ENCODE measurements around the gene MMAB. TPM values are rescaled to one million over a fixed set of nuclear protein-coding genes. Genes with fewer than 3 reads are reported as not detected.

The MMAB gene
- total RNA-seq, 1 donor from 2014 or later = 55.1 TPM

DNA sequence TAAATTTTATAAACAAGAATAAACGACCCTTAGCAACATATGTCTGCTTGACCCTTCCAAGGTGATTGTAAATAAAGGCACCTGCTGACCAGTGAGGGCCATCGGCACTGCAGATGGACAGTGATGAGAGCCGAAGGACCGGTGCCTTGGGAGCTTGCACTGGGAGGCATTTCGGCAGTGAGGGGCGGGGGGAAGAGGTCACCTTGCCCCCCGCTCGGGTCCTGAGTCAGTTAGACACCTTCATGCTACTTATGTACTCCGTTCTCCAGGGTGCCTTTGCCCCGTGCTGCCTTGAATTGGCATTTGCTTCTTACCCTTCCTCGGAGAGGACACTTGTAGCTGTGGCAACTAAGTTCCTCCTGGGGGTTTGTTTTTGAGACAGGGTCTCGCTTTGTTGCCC lies 23.0 kb downstream of the MMAB start:
- intact Hi-C loops (cut with micrococcal nuclease) = no loop called here
- DNase-seq (no peak), ATAC-seq (no peak)

DNA sequence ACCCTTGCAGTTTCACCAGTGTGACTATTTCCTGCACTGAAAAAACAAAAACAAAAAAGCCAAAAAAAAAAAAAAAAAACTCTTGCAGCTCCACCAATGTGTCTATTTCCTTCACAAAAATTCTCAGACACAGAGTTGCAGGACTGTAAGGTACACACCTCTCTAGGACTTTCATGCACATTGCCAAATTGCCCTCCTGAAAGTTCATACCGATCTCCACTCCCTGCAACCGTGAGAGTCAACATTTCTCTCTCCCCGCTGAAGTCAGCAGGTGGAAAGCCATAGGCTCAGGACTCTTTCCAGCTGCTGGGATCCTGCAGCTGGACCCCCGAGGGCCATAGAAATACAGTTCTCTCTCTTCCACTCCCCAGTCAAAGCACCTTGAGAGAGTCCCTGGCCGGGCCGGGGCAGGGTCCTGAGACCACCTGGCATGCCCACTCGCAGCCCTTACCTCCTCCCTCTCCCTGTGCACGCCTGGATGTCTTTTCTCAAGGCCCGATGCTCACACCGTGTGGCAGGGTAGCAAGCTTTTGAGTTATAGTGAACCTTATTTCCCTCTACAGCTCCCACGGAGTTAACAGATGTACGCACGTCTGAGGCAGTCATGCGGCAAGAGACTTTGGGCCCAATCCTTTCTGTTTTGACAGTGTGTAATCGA lies 23.6 kb downstream of the MMAB start:
- DNase-seq (no peak), ATAC-seq (no peak)
- intact Hi-C loops (cut with micrococcal nuclease) = no loop called here

DNA sequence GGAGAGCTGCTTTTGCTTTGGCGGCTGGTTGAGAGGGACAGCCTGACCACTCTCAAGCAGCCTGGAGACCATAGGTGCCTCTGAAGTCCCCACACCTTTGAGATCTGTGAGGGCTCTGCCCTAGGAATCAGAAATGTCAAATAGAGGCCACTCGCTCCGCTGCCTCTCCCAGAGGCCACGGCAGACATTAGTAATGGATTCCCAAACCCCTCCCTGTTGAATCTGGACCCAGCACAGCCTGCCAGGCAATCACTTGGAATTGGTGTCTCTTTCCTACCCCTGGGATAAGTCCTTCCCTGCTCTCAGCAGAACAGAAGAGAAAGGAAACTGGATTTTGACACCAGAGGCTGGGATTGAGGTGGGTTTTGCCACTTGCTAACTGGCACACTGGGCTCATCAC lies 25.0 kb downstream of the MMAB start:
- ATAC-seq (no peak), DNase-seq (no peak)
- intact Hi-C loops (cut with micrococcal nuclease) = no loop called here

DNA sequence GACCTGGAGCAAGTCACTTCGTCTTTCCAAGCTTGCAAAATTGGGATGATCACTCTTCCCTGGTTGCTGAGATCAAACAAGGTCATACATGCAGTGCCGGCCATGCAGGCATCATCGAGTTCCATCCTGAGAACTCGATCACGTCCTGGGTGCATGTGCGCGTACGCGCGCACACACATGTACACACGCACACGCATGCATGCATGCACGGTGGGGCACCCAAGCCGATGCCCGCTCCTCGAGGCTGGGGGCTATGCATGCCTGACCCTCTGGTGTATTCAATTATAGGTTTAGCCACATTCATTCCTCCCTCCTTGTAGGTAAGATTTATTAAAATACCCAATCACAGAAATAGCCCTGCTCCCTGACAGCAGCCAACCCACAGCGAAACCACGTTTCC lies 26.0 kb downstream of the MMAB start:
- DNase-seq = no peak
- intact Hi-C loops (cut with micrococcal nuclease) = no loop called here
- ATAC-seq = no peak

DNA sequence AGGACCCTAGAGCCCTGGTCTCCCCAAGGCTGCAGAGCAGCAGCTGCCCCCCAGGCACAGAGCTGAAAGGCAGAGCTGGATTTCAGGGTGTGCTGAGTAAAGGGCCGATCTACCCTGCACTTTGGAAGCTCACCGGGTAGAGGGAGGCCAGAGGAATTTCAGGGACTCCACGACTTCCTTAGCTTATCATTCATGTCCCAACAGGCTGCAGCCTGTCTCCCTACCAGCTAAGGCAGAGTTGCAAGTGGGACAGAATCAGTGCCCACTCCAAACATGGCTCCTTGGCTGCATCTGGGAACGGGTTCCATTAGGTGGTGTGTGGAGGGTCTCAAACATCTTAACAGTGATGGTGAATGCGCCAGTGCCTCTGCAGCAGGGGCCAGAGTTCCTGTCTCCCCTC lies 27.5 kb downstream of the MMAB start:
- DNase-seq (no peak), ATAC-seq (no peak)
- intact Hi-C loops (cut with micrococcal nuclease) = no loop called here

DNA sequence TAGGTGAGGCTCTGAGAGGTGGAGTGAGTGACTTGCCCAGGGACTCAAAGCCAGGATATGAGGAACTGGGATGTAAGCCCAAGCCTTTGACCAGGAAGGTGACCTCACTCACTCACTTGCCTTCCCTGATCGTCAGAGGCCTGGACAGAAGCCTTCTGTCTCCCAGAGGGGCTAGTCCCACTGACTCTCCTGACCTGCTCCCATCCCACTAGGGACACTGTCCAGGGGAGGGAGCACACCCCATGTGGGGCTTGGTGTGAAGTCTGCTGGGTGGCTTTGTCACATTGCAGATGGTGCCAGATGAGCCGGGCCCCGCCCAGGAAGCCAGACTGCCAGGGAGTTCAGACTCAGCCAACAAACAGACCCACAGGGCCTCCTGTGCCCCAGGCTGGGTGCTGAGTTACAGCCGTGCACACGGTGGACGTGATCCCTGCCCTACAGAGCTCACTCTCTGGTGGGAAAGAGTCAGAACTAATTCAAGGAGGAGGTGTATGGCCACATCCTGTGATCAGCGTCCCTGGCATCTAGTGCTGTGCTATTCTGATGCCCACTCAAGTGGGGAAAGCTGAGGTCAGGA lies 28.3 kb downstream of the MMAB start:
- ATAC-seq (peak; percentile 60), DNase-seq (no peak)
- intact Hi-C loops (cut with micrococcal nuclease) = no loop called here

DNA sequence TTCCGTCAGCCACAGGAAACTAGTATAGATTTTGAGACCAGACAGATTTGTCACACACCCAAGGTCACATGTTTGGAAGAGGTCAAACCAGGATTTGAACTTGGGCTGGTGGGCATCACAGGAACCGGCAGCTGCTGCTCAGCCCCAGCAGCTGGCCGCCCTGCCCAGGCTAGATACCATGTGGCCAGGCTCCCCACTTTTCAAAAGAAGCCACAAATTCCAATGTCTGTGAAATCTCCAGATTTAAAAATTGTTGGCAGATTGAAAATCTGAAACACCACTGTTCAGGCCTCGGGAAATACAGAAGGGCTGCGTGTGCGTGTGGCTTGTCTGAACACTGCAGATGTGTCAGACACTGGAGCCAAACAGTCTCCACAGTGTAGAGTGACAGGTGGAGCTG lies 30.4 kb downstream of the MMAB start:
- intact Hi-C loops (cut with micrococcal nuclease) = no loop called here
- no peak for DNase-seq
- ATAC-seq = no peak

DNA sequence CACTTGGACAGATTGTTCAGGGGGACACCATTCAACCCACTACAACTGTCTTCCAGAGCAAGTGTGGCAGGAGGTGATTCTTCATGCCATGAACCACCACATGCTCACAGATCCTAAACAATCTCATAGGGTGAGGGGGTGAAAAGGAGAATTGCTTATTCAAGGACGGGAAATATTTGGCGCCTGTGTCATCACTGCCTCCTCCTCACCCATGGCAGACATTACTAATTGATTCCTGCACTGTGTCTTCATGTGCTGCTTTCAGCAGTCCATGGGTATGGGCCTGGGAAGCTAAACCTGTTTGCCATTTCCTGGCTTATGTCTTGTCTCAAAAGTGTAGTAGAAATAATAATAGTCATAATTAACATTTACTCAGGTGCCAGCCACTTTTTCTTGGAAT lies 31.3 kb downstream of the MMAB start:
- ATAC-seq = no peak
- intact Hi-C loops (cut with micrococcal nuclease) = no loop called here

DNA sequence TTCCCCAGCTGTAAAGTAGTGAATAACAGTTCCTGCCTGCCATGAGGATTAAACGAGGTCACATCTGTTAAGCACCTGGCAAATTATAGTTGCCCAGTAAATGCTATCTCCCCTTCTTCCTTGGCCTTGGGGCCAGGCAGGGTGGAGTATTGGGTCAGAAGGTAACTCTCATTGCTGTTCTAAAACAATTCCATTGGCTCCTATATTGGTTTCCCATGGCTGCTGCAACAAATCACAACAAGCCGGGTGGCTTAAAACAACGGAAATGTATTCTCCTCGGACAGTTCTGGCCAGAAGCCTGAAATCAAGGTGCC lies 31.9 kb downstream of the MMAB start:
- intact Hi-C loops (cut with micrococcal nuclease) = no loop called here
- ATAC-seq = no peak
- DNase-seq = no peak

More for the DNA sequence above, 31.3 kb downstream of the MMAB start:
- DNase-seq = no peak

DNA sequence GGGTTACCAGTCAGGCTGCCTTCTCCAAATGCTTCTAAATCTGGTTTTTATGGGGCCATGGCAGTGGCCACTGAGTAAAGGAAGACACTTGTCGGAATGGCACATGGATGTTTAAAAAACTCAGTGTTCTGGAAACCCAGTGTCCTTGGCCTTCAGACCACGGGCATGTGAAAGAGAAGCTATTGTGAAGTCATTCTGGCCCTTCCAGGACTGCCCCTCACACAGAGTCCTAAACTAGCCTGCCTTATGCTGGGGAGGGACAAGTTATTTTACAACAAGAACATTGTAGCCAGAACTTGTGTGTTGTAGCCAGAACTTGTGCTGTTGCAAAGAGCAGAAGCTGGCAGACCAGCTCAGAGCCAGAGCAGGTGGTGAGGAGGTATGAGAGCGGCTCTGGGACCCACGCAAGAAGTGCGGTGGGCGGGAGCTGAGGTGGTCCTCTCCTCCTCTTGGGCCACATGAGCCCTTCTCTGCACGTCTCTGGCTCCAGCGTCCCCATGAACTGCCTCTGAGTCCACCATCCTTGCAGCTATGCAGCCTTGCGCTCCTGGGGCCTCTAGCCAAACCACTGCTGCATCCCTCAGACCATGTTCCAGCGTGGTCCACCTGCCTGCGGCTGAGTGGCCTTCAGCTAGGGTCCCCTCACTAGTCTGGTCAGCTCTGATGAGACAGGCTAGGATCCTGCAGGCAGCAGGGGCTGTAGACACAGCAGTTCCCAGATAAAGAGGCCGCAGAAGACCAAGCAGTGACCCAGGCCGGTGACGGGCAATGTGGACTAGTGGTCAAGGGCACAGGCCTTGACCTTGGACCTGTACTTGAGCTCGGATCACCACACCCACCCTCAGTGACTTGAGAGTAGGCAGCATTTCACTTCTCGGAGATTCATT lies 32.5 kb downstream of the MMAB start:
- ATAC-seq = no peak
- no peak for DNase-seq
- intact Hi-C loops (cut with micrococcal nuclease) = no loop called here

DNA sequence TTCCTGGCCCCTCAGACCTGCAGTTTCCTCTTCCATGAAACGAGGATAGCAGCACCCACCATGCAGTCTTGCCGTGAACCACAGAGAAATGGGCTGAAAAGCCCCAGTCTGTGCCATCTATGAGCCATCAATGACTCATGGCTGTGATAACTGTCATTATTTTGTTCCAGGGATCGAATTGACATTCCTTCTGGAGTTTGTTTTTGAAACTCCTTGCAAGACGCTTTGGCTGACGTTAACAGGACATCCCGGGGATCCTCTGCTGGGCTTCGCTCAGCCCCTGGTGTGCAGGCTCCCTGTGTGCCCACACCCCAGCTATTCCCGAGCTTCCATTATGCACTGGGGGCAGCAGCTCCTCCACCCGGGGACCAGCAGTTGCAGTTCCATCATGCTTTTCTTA lies 33.8 kb downstream of the MMAB start:
- DNase-seq (no peak), ATAC-seq (no peak)
- intact Hi-C loops (cut with micrococcal nuclease) = no loop called here

DNA sequence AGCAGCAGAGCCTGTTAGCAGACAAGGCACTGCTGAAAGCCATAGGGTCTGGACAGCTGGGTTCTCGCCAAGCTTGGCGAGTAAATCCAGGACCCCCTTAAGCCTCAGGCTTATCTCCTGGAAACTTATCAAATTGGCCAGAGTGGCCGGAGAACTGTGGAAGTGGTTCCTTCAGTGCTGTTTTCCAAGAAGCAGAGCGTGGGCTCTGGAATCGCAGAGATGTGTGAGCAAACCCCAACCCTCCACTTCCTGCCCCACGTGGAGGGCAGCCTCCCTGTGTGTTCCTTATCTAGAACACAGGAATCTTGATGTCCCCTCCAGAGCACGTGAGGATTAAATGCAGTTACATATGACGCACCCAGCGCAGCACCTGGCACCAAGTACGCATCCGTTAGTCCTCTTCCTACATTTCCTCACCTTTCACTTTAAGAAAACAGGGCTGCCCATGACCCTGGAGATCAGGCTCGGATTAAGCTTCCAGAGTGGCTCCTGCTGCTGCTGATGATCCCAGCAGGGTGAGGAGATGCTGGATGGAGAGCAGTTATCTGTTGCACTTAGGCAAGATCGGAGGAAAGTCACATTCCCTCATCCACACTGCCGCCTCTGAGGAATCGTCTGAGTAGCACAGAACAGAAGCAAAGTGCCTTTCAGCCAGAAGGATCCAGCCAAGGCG lies 35.0 kb downstream of the MMAB start:
- ATAC-seq (no peak), DNase-seq (no peak)
- intact Hi-C loops (cut with micrococcal nuclease) = no loop called here

DNA sequence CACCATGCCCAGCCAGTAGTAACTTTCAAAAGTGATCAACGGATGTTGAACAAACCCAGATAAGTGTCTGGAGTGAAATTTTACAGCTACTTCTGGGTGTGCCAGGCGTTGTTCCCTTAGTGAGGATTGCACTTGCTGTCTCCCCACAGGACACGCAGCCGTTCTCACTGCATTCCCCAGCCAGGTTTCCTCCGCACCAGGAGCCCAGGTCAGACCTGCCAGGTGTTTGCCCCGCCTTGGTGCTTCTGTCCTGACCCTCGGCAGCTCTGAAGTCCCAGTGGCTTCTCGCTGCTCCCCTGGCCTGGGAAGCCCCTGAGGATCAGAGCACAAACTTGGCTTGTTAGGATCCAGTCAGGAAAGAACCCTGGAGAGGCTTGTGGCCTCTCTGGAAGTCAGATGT lies 36.2 kb downstream of the MMAB start:
- DNase-seq (no peak), ATAC-seq (no peak)
- intact Hi-C loops (cut with micrococcal nuclease) = no loop called here

DNA sequence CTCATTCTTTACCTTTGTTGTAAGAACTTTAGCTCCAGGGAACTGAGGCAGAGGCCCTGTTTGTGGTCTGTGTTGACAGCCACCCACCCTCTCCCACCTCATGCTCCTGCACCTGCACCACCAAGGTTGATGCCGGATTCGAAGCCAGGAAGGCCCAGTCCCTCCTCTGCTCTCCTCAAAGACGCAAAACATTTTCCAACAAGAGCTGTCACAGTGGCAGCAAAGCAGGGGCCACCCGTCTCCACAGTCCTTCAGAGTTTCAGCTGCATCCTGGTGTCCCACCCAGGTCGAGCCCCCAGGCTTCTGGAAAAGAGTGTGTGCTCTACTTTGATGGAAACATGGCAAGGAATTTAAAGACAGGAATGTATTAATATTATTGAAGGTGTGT lies 37.4 kb downstream of the MMAB start:
- intact Hi-C loops (cut with micrococcal nuclease) = no loop called here
- DNase-seq (no peak), ATAC-seq (no peak)

DNA sequence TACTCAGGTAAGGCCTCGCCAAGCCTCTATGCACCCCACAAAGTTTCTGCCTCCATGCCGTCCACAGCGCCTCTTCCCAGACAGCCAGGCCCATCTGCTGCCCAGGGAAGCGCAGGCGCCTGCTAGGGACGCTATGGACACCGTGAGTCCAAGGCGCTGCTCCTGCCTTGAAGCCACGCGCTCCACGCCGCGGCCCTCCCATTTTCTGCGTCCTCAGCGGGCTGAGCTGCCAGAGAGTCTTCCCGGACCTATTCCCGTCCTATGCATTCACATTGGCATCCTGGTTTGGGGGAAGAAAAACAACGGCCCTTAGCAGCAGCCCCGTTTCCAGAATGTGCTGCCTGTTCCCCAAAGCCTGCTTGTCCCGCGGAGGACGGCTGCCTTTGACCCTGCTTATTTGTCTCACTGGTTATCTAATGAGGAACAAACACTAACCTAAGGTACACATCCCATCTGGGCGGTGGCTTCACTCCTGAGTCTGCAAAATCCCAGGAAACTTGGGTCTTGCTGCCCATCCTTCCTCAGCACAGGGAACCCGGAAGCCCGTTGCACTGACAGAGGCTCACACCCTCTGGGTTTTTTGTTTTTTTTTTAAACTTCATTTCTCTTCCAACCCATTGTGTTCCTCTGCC lies 38.0 kb downstream of the MMAB start:
- ATAC-seq (no peak), DNase-seq (no peak)
- intact Hi-C loops (cut with micrococcal nuclease) = no loop called here

DNA sequence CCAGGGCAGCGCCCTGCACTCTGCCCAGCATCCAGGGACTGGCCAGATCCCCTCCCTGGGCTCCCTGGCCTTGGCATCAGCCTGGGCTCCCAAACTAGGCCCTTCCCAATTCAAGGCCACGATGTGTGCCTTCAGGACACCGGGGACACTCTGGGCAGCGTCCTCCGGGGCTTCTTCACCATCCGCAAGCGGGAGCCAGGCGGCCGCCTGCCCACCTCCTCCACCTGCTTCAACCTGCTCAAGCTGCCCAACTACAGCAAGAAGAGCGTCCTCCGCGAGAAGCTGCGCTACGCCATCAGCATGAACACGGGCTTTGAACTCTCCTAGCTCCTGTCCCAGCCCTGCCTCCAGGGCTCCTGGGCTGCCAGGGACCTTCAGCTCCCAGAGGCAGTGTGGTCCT lies 38.8 kb downstream of the MMAB start:
- DNase-seq (no peak), ATAC-seq (no peak)
- intact Hi-C loops (cut with micrococcal nuclease) = no loop called here

DNA sequence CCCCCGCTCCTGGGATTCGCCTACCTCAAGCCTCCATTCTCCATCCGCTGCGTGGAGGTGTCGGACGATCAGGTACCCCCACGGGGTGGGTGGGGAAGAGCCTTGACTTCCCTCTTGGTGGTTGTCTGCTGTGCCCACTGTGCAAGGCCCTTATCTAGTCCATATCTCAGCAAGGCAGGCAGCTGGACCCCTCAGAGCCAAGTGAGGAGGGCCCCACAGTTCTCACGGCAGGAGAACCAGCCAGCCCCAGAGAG lies 39.9 kb downstream of the MMAB start:
- ATAC-seq = no peak
- intact Hi-C loops (cut with micrococcal nuclease) = no loop called here
- DNase-seq = no peak

DNA sequence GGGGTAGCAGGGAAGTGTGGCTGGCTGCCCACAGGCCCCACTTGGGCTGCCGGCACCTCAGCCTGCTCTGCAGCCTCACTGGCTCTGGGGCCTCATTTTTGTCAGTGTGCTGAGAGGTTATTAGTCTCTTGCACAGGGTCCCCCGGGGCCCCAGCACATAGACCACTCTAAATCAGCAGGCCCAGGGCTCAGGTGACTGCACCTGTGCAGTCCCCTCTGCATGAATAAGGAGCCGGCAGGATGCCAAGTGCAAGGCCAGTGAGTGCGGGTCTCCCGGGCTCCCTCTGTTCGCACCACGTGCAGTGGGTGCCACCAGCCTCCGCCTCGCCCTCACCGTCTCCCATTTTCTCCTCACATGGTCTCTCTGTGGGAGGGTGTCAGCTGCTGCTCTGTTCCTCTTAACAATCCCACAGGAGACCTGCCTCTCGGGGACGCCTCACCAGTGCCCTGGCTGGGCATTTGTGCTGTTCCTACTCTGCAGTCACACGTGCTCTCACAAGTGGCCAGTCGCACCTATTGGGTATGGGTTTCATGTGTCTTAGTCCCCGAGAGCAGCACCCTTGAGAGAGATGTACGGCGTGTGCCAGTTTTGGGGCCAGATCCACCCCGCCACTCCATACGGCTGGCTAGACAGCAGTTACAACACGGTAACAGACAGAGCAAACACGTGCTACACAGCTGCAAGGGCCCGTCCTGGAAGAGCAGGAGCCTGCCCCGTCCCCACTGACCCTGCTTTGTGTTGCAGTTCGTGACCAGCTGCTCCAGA lies 40.4 kb downstream of the MMAB start:
- intact Hi-C loops (cut with micrococcal nuclease) = no loop called here
- ATAC-seq = no peak

DNA sequence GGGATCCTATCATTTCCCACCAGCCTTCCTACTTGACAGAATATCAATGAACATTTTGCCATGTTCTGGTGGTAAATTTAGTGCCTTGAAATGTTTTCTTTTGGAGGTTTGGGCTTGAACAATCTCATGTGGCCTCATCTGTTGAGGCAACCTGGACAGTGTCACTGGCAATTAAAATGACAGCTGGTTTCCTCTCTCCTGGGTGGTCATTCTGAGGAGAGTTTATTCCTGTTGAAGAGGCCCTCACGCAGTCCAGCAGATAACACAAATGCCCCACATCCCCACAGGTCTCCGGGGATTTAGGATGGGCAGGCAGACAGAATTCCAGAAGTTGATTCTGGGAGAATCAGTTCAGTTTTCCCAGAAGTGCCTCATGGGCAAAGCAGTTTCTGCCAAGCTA lies 41.9 kb downstream of the MMAB start:
- ATAC-seq (no peak), DNase-seq (no peak)
- intact Hi-C loops (cut with micrococcal nuclease) = no loop called here

More for the DNA sequence above, 40.4 kb downstream of the MMAB start:
- DNase-seq = peak; percentile 17
